Naive B cell (primary cell): Measurements from ENCODE around the gene ORC4. TPM values are rescaled to one million over a fixed set of nuclear protein-coding genes. Genes with fewer than 3 reads are reported as not detected.
A peak's percentile ranks its signal among the peaks of the same experiment; 100 is the strongest.

Experiments
- ATAC-seq, 2 donors: fragments of 150-1000 bp; cut with Tn5 transposase; 2 replicates each; pipeline ENCODE4 v1.10.0; 2021; ENCODE audit warnings: low read depth in 2 of 2, mild to moderate bottlenecking in 2 of 2, moderate library complexity in 2 of 2
- DNase-seq: peaks from one replicate; pipeline ENCODE4 v3.0.0; 2022
- H3K27ac Mint-ChIP-seq, 6 donors: one replicate each; pipeline ENCODE4 v1.8.0; 2020 to 2022; ENCODE audit warnings: mild to moderate bottlenecking in 6 of 6, mixed read lengths in 6 of 6, moderate library complexity in 5 of 6, inconsistent platforms in 2 of 6
- H3K27me3 Mint-ChIP-seq, 3 donors: one replicate each; pipeline ENCODE4 v1.8.0; 2021 to 2022; ENCODE audit warnings: mixed read lengths in 3 of 3, mild to moderate bottlenecking in 1 of 3
- H3K36me3 Mint-ChIP-seq, 2 donors: one replicate each; pipeline ENCODE4 v1.8.0; 2020 to 2022; ENCODE audit warnings: mixed read lengths in 2 of 2, inconsistent platforms in 1 of 2, mild to moderate bottlenecking in 1 of 2
- H3K4me1 Mint-ChIP-seq, 3 donors: one replicate each; pipeline ENCODE4 v1.8.0; 2020 to 2022; ENCODE audit warnings: mixed read lengths in 3 of 3, inconsistent platforms in 1 of 3, mild to moderate bottlenecking in 1 of 3, moderate library complexity in 1 of 3
- H3K4me3 Mint-ChIP-seq, 8 donors: one replicate each; pipeline ENCODE4 v1.8.0; 2020 to 2022; ENCODE audit warnings: mild to moderate bottlenecking in 8 of 8, mixed read lengths in 8 of 8, moderate library complexity in 8 of 8, inconsistent platforms in 2 of 8
- H3K9me3 Mint-ChIP-seq, 7 donors: one replicate each; pipeline ENCODE4 v1.8.0; 2020 to 2022; ENCODE audit warnings: mixed read lengths in 7 of 7, mild to moderate bottlenecking in 5 of 7, inconsistent platforms in 2 of 7, moderate library complexity in 1 of 7
- polyA plus RNA-seq, 6 donors: library from polyadenylated mRNA; unstranded; fragments of 300-500 nt; fragmentation: Illumina TruSeq; gene quantifications; one replicate each; pipeline ENCODE4 v1.2.3, GENCODE V29; 2021; ENCODE audit warnings: low read depth in 6 of 6

The ORC4 gene
- polyA plus RNA-seq, 6 donors from 2014 or later, result 19.2 to 60.0 (median 46.6) TPM

DNA sequence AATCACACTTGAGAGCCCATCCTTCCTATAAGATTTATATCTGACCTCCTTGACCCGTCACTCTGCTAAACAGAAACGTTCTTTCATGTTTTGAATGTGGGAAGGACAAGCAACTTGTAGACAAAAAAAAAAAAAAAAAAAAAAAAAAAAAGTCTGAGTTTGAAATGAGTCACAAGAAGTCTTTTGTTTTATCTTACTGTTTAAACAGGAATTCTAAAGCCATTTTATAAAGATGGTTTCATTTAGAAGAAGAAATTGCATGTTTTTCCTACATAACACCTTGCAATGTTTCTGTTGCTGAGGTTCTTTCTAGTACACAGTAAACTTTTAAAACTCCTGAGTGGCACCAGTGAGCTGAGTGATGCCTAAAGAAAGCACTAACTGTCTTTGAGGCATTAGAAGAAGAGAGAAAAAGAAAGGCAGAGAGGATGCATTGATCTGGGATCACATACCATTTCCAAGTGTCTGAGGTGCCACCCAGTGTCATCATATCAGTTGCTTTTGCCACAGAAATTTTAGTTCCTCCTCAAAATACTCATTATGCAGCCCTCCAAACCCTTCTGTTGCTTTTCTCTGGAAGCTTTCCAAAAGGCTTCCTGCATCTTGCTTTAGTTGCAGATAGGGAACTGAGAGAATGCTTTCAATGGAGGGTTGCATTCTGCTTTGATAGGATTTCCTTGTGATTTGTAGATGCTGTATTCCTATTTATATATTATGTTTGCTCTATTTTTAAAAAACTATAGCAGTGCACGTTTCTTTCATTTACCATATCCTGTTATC is 106.6 kb downstream of the ORC4 start:
- DNase-seq (no peak), ATAC-seq (no peak)
- Mint-ChIP-seq H3K27ac (no peak overlapping the region), H3K27me3 (no peaks in the 10 kb centered on the region), H3K4me3 (no peak overlapping the region), H3K4me1 (no peaks in the 10 kb centered on the region), H3K36me3 (peaks cover 0 to 8% of the 10 kb centered on the region in 2 donors), H3K9me3 (no peaks in the 10 kb centered on the region)

DNA sequence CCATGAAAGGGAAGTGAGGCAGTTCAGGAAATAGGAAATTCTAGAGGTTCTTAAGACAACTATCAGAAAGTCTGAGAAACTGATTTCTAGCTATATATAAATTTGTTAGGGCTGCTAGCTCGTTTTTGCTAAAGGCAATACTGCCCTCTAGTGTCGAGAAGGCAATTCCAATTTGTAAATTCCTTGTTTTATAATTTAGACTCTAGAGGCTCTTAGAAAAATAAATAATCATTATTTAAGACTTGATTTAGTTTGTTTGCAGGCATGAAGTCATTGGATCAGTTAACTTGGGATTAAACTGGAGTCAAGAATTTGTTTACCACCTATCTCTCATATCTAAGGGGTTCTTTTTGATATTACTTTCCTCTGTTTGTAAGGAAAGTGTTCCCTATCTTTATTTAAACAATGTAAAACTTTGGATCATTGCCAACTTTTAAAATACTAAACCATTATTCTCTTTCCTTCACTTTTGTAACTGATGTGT is 109.5 kb downstream of the ORC4 start:
- H3K4me1 Mint-ChIP-seq, result no peaks in the 10 kb centered on the region
- peaks cover 0 to 13% of the 10 kb centered on the region in 2 donors for H3K36me3 Mint-ChIP-seq
- peaks cover 0 to 3% (median 0%) of the 10 kb centered on the region in 7 donors for H3K9me3 Mint-ChIP-seq
- no peak for ATAC-seq
- H3K27ac Mint-ChIP-seq, result no peak overlapping the region
- DNase-seq, result peak; percentile 33
- no peaks in the 10 kb centered on the region for H3K27me3 Mint-ChIP-seq
- H3K4me3 Mint-ChIP-seq, result no peak overlapping the region

DNA sequence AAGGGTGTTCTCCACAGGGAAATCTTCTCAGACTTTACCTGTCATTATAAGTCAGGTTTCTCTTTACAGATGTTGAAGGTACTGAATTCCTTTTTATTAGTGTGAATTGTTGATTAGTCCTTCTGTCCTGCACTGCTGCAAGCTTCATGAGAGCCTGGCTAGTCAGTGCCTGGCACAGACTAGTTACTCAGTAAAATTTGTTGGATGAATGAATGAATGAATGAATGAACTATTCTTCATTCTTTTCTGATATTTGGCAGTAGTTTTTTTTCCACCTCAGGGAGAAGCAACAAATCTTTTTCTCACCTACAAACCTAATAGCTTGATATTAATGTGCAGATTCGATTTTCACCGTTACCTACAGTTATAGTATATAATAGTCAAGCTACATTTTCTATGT is 111.4 kb downstream of the ORC4 start:
- Mint-ChIP-seq H3K9me3 (peaks cover 0 to 3% (median 0%) of the 10 kb centered on the region in 7 donors), H3K4me1 (no peaks in the 10 kb centered on the region), H3K27me3 (no peaks in the 10 kb centered on the region), H3K36me3 (peaks cover 0 to 5% of the 10 kb centered on the region in 2 donors), H3K4me3 (no peak overlapping the region), H3K27ac (no peak overlapping the region)
- no peak for DNase-seq
- ATAC-seq, result no peak

DNA sequence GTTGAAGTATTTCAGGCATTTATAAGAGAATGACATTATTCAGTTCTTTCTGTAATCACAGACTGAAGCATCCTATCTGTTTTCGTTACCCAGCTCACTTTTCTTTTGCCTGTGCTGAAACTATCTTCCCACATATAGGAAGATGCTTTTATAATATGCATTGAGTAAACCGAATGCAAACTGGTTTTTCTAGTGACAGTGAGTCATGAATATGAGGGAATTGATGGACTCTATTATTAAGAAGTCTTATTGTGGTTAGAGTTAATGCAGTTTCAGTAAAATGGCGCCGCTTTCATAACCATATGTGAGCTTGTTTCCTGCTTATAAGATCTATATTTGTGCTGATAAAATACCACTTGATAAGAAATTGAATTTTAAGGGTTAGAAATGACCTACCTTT is 116.5 kb downstream of the ORC4 start:
- Mint-ChIP-seq H3K36me3 (peaks cover 0 to 15% of the 10 kb centered on the region in 2 donors), H3K27ac (no peak overlapping the region), H3K4me3 (no peak overlapping the region), H3K4me1 (no peaks in the 10 kb centered on the region), H3K27me3 (no peaks in the 10 kb centered on the region), H3K9me3 (peaks cover 0 to 3% (median 0%) of the 10 kb centered on the region in 7 donors)
- no peak for DNase-seq
- no peak for ATAC-seq

DNA sequence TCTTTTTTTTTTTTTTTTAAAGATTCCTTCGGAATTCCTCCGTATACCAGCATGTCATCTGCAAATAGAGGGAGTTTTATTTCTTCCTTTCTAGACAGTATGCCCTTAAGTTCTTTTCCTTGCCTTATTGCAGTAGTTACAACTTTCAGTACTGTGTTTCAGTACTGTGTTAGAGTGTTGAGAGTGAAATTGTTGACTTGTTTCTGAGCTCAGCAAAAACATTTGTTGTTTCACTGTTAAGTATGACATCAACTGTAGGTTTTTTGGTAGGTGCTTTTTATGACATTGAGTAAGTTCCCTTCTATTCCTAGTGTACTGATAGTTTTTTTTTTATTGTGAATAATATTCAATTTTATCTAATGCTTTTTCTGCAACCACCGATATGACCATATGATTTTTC is 131.9 kb downstream of the ORC4 start:
- no peak for ATAC-seq
- no peaks in the 10 kb centered on the region for H3K27me3 Mint-ChIP-seq
- peaks cover 0 to 5% (median 5%) of the 10 kb centered on the region in 3 donors for H3K4me1 Mint-ChIP-seq
- H3K27ac Mint-ChIP-seq, result peak overlapping the region in 1 of 6 donors; percentile 79
- DNase-seq, result no peak
- no peaks in the 10 kb centered on the region for H3K36me3 Mint-ChIP-seq
- no peak overlapping the region for H3K4me3 Mint-ChIP-seq
- H3K9me3 Mint-ChIP-seq, result no peaks in the 10 kb centered on the region

DNA sequence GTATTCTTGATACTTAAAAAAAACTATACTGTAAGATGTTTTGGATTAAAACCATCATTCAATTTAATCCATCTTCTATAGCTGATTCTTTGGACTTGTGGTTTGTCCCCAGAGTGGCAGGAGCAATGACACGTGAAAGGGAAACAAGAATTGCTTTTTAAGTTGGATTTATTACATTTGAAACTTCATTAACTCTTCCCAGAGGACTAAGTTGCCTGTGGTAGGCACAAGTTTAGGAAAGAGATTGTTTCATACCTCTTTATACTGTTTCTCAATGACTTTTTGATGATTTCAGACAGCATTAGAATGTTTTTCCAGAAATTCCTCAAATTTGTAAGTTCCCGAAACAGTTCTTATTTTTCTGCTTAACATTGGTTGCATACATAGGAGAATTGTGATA is 134.4 kb downstream of the ORC4 start:
- H3K4me1 Mint-ChIP-seq, result peaks cover 3 to 8% (median 5%) of the 10 kb centered on the region in 3 donors
- H3K36me3 Mint-ChIP-seq, result no peaks in the 10 kb centered on the region
- no peak for ATAC-seq
- DNase-seq, result no peak
- no peaks in the 10 kb centered on the region for H3K9me3 Mint-ChIP-seq
- no peak overlapping the region for H3K4me3 Mint-ChIP-seq
- no peak overlapping the region for H3K27ac Mint-ChIP-seq
- H3K27me3 Mint-ChIP-seq, result no peaks in the 10 kb centered on the region

DNA sequence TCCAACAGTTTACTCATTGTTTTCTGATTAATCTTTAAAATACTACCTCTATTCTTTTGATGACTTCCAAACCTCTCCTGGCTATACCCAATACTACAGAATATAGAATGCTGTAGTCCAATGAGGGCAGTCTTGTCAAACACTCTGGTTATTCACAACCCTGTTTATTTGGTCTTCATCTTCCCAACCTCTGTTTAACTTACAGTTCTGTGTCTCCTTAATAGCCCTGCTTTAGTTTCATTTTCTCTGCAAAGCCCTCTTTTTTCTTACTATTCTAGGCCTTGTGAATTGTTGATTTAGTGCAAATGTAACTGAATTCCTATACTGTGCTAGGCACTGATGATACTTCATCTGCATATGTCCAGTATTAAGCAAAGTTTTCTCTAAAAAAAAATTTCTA is 135.7 kb downstream of the ORC4 start:
- Mint-ChIP-seq H3K4me3 (no peak overlapping the region), H3K27ac (no peak overlapping the region), H3K9me3 (no peaks in the 10 kb centered on the region), H3K36me3 (no peaks in the 10 kb centered on the region), H3K4me1 (peaks cover 4 to 14% (median 5%) of the 10 kb centered on the region in 3 donors), H3K27me3 (no peaks in the 10 kb centered on the region)
- no peak for ATAC-seq
- no peak for DNase-seq

DNA sequence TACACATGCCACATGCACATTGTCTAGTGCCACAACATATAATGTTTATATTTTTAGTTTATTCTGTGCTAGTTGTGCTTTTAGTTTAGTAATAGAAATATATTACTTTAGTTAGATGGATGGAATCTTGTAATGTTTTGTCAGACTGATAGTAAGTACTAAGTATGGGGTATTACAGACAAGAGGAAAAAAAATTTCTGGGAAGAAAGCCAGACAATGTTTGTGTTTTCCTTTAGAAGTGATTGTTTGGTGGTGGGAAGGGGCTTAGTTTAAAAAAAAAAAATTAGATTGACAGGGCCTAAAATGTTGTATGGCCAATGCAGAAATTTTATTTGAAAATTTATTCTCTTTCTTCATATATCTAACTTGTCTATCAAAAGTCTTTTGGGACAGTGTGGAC is 137.9 kb downstream of the ORC4 start:
- H3K4me3 Mint-ChIP-seq, result no peak overlapping the region
- no peaks in the 10 kb centered on the region for H3K36me3 Mint-ChIP-seq
- no peak for DNase-seq
- no peak for ATAC-seq
- peaks cover 4 to 14% (median 5%) of the 10 kb centered on the region in 3 donors for H3K4me1 Mint-ChIP-seq
- no peaks in the 10 kb centered on the region for H3K27me3 Mint-ChIP-seq
- no peak overlapping the region for H3K27ac Mint-ChIP-seq
- no peaks in the 10 kb centered on the region for H3K9me3 Mint-ChIP-seq

Other genes with a start within 250 kb of the ORC4 start
- gene ACVR2A, start 175.7 kb downstream of the ORC4 start, polyA plus RNA-seq, result 1 to 10 TPM in 5 of 6 donors, under 1 TPM in 1; 0.32 to 3.6 (median 1.7) TPM
- gene MBD5, start 354 bp upstream of the ORC4 start, polyA plus RNA-seq, result 10 to 100 TPM in 5 of 6 donors, 1 to 10 TPM in 1; 5.2 to 22.8 (median 16.5) TPM